ENCODE results near the gene KANK4.

KANK4 gene

DNA sequence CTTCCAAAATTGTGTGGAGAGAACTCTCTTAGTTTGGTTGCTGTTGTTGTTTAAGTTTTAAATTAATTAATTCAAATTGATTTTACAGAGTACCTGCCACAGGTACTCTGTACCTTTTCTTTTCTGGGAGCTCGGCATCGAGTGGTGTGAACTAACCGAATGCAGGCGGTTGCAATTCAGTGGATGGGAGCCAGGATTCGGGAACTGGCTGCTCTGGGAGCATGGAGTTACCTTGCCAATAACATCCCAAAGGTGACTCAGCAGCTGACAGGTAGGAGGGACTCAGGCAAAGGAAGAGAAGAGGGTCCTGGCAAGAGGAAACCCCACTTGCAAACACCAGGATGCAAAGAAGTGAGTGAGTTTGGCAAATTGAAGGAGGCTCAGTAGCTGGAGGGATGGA, 24.7 kb upstream of the KANK4 start:
- Histone ChIP-seq H3K9ac (ENCODE audit: insufficient read length) (no peak overlapping the region), H3K36me3 (ENCODE audit: insufficient read depth, low read length) (no peaks in the 10 kb centered on the region), H3K27ac (no peak overlapping the region), H3K9me3 (ENCODE audit: low read depth, low read length) (no peaks in the 10 kb centered on the region), H3K4me3 (no peak overlapping the region)
- DNase-seq (ENCODE audit: low read depth, low spot score): no peak
- TF ChIP-seq FOXP2 (optimal IDR thresholded peaks at IDR 0.05; ENCODE audit: control extremely low read depth, extremely low read length, insufficient read depth): no peak
- TF ChIP-seq EZH2 (IDR thresholded peaks at IDR 0.05): no peak
- no peak for TF ChIP-seq POLR2AphosphoS5 (IDR thresholded peaks at IDR 0.05; ENCODE audit: borderline replicate concordance, low read depth, low read length)

DNA sequence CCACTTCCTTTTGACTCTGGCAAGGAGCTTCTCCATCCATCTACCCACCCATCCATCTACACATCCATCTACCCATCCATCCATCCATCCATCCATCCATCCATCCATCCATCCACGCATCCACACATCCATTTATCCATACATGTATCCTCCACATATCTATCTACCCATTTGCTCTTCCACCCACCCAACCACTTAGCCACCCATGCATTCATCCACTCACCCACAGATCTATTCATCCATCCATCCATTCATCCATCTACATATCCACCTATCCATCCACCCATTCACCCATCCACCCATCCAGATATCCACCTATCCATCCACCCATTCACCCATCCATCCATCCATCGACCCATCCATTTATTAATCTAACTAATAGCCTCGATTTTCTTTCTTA, 23.0 kb upstream of the KANK4 start:
- no peaks in the 10 kb centered on the region for H3K9me3 ChIP-seq (ENCODE audit: low read depth, low read length)
- no peak for DNase-seq (ENCODE audit: low read depth, low spot score)
- TF ChIP-seq POLR2AphosphoS5 (IDR thresholded peaks at IDR 0.05; ENCODE audit: borderline replicate concordance, low read depth, low read length) (no peak), EZH2 (IDR thresholded peaks at IDR 0.05) (no peak), FOXP2 (optimal IDR thresholded peaks at IDR 0.05; ENCODE audit: control extremely low read depth, extremely low read length, insufficient read depth) (no peak)
- H3K36me3 ChIP-seq (ENCODE audit: insufficient read depth, low read length): no peaks in the 10 kb centered on the region
- H3K9ac ChIP-seq (ENCODE audit: insufficient read length): no peak overlapping the region
- H3K4me3 ChIP-seq: no peak overlapping the region
- H3K27ac ChIP-seq: no peak overlapping the region

GRCh38 chr1:62341615-62342014, 22.4 kb upstream of the KANK4 start:
- Histone ChIP-seq H3K9ac (ENCODE audit: insufficient read length) (no peak overlapping the region), H3K27ac (peak overlapping the region; percentile 4; the same call in 1 of the 2 replicates)

DNA sequence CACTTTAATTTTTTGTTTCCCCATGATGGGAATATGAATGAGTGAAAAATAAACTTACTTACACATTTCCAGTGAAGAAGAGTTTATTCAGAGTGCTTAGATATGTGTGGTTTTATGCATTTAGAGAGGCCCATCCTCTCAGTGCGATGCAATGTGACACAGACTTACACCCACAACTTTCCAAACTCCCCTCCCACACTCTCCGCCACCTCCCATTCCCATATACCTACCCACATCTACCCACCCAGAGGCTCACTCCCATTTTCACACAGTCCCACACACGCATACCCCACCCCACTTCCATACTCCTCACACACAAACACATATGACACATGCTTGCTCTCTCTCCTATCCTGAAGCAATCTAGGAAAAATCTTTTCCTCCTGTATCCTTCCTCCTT, 21.9 kb upstream of the KANK4 start:
- Histone ChIP-seq H3K4me3 (no peak overlapping the region), H3K27ac (no peak overlapping the region), H3K36me3 (ENCODE audit: insufficient read depth, low read length) (no peaks in the 10 kb centered on the region), H3K9ac (ENCODE audit: insufficient read length) (no peak overlapping the region), H3K9me3 (ENCODE audit: low read depth, low read length) (no peaks in the 10 kb centered on the region)
- DNase-seq (ENCODE audit: low read depth, low spot score): no peak
- TF ChIP-seq FOXP2 (optimal IDR thresholded peaks at IDR 0.05; ENCODE audit: control extremely low read depth, extremely low read length, insufficient read depth) (no peak), EZH2 (IDR thresholded peaks at IDR 0.05) (no peak), POLR2AphosphoS5 (IDR thresholded peaks at IDR 0.05; ENCODE audit: borderline replicate concordance, low read depth, low read length) (no peak)

More at GRCh38 chr1:62341615-62342014, 22.4 kb upstream of the KANK4 start:
- Histone ChIP-seq H3K36me3 (ENCODE audit: insufficient read depth, low read length) (no peaks in the 10 kb centered on the region), H3K4me3 (0 out of 2 replicates have a peak overlapping the region, but pooled peaks have one; percentile 9), H3K9me3 (ENCODE audit: low read depth, low read length) (no peaks in the 10 kb centered on the region)
- DNase-seq (ENCODE audit: low read depth, low spot score): no peak
- TF ChIP-seq FOXP2 (optimal IDR thresholded peaks at IDR 0.05; ENCODE audit: control extremely low read depth, extremely low read length, insufficient read depth) (no peak), EZH2 (IDR thresholded peaks at IDR 0.05) (no peak), POLR2AphosphoS5 (IDR thresholded peaks at IDR 0.05; ENCODE audit: borderline replicate concordance, low read depth, low read length) (no peak)

GRCh38 chr1:62337706-62338631, 18.7 kb upstream of the KANK4 start:
- Histone ChIP-seq H3K27ac (no peak overlapping the region), H3K9me3 (ENCODE audit: low read depth, low read length) (no peaks in the 10 kb centered on the region), H3K9ac (ENCODE audit: insufficient read length) (no peak overlapping the region), H3K36me3 (ENCODE audit: insufficient read depth, low read length) (no peaks in the 10 kb centered on the region), H3K4me3 (no peak overlapping the region)
- no peak for DNase-seq (ENCODE audit: low read depth, low spot score)
- no peak for TF ChIP-seq FOXP2 (optimal IDR thresholded peaks at IDR 0.05; ENCODE audit: control extremely low read depth, extremely low read length, insufficient read depth)
- TF ChIP-seq POLR2AphosphoS5 (IDR thresholded peaks at IDR 0.05; ENCODE audit: borderline replicate concordance, low read depth, low read length): no peak
- no peak for TF ChIP-seq EZH2 (IDR thresholded peaks at IDR 0.05)

DNA sequence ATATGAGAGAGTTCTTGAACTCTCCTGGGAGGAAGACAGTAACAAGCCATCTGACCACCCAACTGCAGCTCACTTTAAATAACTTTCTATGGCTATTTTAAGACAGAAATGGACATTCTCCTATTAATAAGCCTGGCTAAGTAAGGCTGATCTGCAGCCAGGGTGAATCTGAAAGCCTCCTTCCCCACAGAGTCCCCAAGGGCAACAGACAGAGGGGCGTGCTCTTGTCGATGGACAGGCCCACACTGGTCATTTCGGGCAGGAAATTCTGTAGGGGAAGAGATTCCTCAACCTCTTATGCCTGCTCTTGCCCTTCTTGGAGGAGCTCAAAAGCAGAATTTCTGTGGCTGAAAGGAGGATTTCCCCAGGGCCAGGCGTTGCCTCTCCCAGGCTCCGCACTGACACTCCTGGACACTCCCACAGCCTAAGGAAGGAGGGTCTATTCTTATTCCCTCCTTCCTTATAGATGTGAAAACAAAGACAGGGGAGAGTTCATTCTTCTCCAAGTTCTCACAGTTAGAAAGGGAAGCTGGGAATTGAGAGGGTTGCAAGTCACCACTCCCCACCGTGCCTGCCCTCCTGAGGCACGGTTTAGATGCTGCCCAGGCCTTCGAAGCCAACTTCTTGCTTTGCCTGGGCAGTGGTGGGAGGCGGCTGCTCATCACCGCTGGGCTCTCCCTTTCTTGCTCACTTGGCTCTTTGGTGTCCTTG, 17.9 kb upstream of the KANK4 start:
- H3K4me3 ChIP-seq: no peak overlapping the region
- no peaks in the 10 kb centered on the region for H3K36me3 ChIP-seq (ENCODE audit: insufficient read depth, low read length)
- H3K9me3 ChIP-seq (ENCODE audit: low read depth, low read length): no peaks in the 10 kb centered on the region
- DNase-seq (ENCODE audit: low read depth, low spot score): no peak
- H3K27ac ChIP-seq: no peak overlapping the region
- TF ChIP-seq EZH2 (IDR thresholded peaks at IDR 0.05) (no peak), POLR2AphosphoS5 (IDR thresholded peaks at IDR 0.05; ENCODE audit: borderline replicate concordance, low read depth, low read length) (no peak), FOXP2 (optimal IDR thresholded peaks at IDR 0.05; ENCODE audit: control extremely low read depth, extremely low read length, insufficient read depth) (no peak)
- no peak overlapping the region for H3K9ac ChIP-seq (ENCODE audit: insufficient read length)

- no peak for TF ChIP-seq FOXP2 (optimal IDR thresholded peaks at IDR 0.05; ENCODE audit: control extremely low read depth, extremely low read length, insufficient read depth)
- no peak for TF ChIP-seq EZH2 (IDR thresholded peaks at IDR 0.05)
- no peak for TF ChIP-seq POLR2AphosphoS5 (IDR thresholded peaks at IDR 0.05; ENCODE audit: borderline replicate concordance, low read depth, low read length)
- Histone ChIP-seq H3K9me3 (ENCODE audit: low read depth, low read length) (no peaks in the 10 kb centered on the region), H3K9ac (ENCODE audit: insufficient read length) (no peak overlapping the region), H3K4me3 (no peak overlapping the region), H3K27ac (no peak overlapping the region), H3K36me3 (ENCODE audit: insufficient read depth, low read length) (no peaks in the 10 kb centered on the region)
- DNase-seq (ENCODE audit: low read depth, low spot score): no peak
These were observed 17.4 kb upstream of the KANK4 start for GRCh38 chr1:62336638-62336994.

GRCh38 chr1:62335656-62336055, 16.4 kb upstream of the KANK4 start:
- Histone ChIP-seq H3K27ac (no peak overlapping the region), H3K9ac (ENCODE audit: insufficient read length) (no peak overlapping the region)
- TF ChIP-seq POLR2AphosphoS5 (IDR thresholded peaks at IDR 0.05; ENCODE audit: borderline replicate concordance, low read depth, low read length): no peak
- no peak for TF ChIP-seq EZH2 (IDR thresholded peaks at IDR 0.05)
- TF ChIP-seq FOXP2 (optimal IDR thresholded peaks at IDR 0.05; ENCODE audit: control extremely low read depth, extremely low read length, insufficient read depth): no peak

More at GRCh38 chr1:62335656-62336055, 16.4 kb upstream of the KANK4 start:
- no peaks in the 10 kb centered on the region for H3K9me3 ChIP-seq (ENCODE audit: low read depth, low read length)
- no peak overlapping the region for H3K4me3 ChIP-seq
- H3K36me3 ChIP-seq (ENCODE audit: insufficient read depth, low read length): no peaks in the 10 kb centered on the region
- no peak for DNase-seq (ENCODE audit: low read depth, low spot score)

Measured in SK-N-MC (cell line).